K562 (cell line): Measurements from ENCODE around the gene GP1BB. TPM values are rescaled to one million over a fixed set of nuclear protein-coding genes. Genes with fewer than 3 reads are reported as not detected.

Source experiments
- EP400 ChIP-seq: fragments of 450-650 bp; IDR thresholded peaks from 2 replicates; pipeline ENCODE4 v1.6.1; 2017; ENCODE audit warnings: antibody characterized with exemption, mild to moderate bottlenecking, moderate library complexity
- HNRNPL ChIP-seq: fragments of 200-400 bp; formaldehyde crosslinking; IDR thresholded peaks from 2 replicates; pipeline ENCODE4 v1.6.1; 2017; ENCODE audit warnings: low read depth, mild to moderate bottlenecking, low read length
- L3MBTL2 ChIP-seq: fragments of 450-650 bp; IDR thresholded peaks from 2 replicates; pipeline ENCODE4 v1.6.1; 2016; ENCODE audit warnings: mild to moderate bottlenecking, moderate library complexity
- MBD2 ChIP-seq: sonication (generic); IDR thresholded peaks from 2 replicates; pipeline ENCODE4 v1.6.1; 2016; ENCODE audit warnings: low read depth, borderline replicate concordance
- RBM14 ChIP-seq: fragments of 200-400 bp; formaldehyde crosslinking; IDR thresholded peaks from 2 replicates; pipeline ENCODE4 v1.6.1; 2018; ENCODE audit warnings: low read depth, mild to moderate bottlenecking, low read length, moderate library complexity, borderline replicate concordance; ENCODE audit not compliant: insufficient read depth
- SAP30 ChIP-seq: fragments of 200-600 bp; sonication (generic); IDR thresholded peaks from 2 replicates; pipeline ENCODE4 v1.6.1; 2012; ENCODE audit warnings: borderline replicate concordance, low read depth, mild to moderate bottlenecking, moderate library complexity, low read length, control low read depth, inconsistent platforms; ENCODE audit not compliant: insufficient read depth, poor library complexity, severe bottlenecking
- ZBTB7A ChIP-seq: IDR thresholded peaks from 2 replicates; pipeline ENCODE4 v1.6.1; 2011; ENCODE audit warnings: low read depth, mild to moderate bottlenecking, low read length, moderate library complexity, borderline replicate concordance; ENCODE audit not compliant: control insufficient read depth
- ZKSCAN3 ChIP-seq: fragments of 250-450 bp; sonication (Bioruptor Pico); IDR thresholded peaks from 2 replicates; pipeline ENCODE4 v1.4.0; 2020
- ZNF263 ChIP-seq: sonication (generic); formaldehyde crosslinking; IDR thresholded peaks from 2 replicates; pipeline ENCODE4 v1.8.0; 2022; ENCODE audit warnings: mild to moderate bottlenecking, missing genetic modification reagents, borderline replicate concordance
- ZNF3 ChIP-seq: fragments of 250-450 bp; sonication (Bioruptor Pico); IDR thresholded peaks from 2 replicates; pipeline ENCODE4 v1.5.0; 2021; ENCODE audit warnings: mild to moderate bottlenecking, moderate library complexity
- ZNF699 ChIP-seq: fragments of 250-450 bp; sonication (Bioruptor Pico); IDR thresholded peaks from 2 replicates; pipeline ENCODE4 v1.8.0; 2021; ENCODE audit warnings: mild to moderate bottlenecking, moderate library complexity; ENCODE audit not compliant: insufficient replicate concordance
- polyA plus RNA-seq, 8 experiments: library from polyadenylated mRNA; depleted of rRNA in 4 of 8; stranded (reverse) in 5 of 8; unstranded in 3 of 8; fragments of >200 nt; fragmentation: Nextera tagmentation in 2 of 8; fragmentation: Illumina TruSeq in 1 of 8; extraction: Ambion mirVana in 2 of 8; extraction: Trizol in 1 of 8; gene quantifications; 2 replicates each; pipeline versions ENCODE4 v1.2.1 to v1.2.3, GENCODE V29; 2011 to 2014; ENCODE audit warnings: inconsistent platforms in 1 of 8, missing spikeins in 1 of 8
- total RNA-seq, 7 experiments: library from RNA; depleted of rRNA in 6 of 7; stranded (reverse); fragments of >200 nt in 6 of 7; fragmentation: Illumina TruSeq in 2 of 7; extraction: Trizol in 2 of 7; gene quantifications; 2 replicates each; pipeline versions ENCODE4 v1.2.1 to v1.2.3, GENCODE V29; 2011 to 2021; ENCODE audit warnings: low replicate concordance in 1 of 7
- TF ChIP-seq, protein P1 (sequence below): sonication (generic); formaldehyde crosslinking; IDR thresholded peaks from 2 replicates; pipeline ENCODE4 v1.8.1; 2023; ENCODE audit warnings: mild to moderate bottlenecking, missing genetic modification reagents, moderate library complexity
- TF ChIP-seq, protein P2 (sequence below), 2 experiments: fragments of 200-800 bp in 1 of 2; sonication (Bioruptor generic) in 1 of 2; sonication (generic) in 1 of 2; formaldehyde crosslinking in 1 of 2; IDR thresholded peaks in 1 of 2; conservative IDR thresholded peaks in 1 of 2; 2 replicates each; pipeline versions ENCODE4 v1.5.0 to v1.6.1; 2016 to 2020; ENCODE audit warnings: missing compliant biosample characterization in 1 of 2, missing genetic modification characterization in 1 of 2, missing genetic modification reagents in 1 of 2
- TF ChIP-seq, protein P3 (sequence below): fragments of 450-650 bp; formaldehyde crosslinking; IDR thresholded peaks from 2 replicates; pipeline ENCODE4 v1.4.0; 2020; ENCODE audit warnings: mild to moderate bottlenecking, moderate library complexity
- TF ChIP-seq, protein P4 (sequence below): fragments of 450-650 bp; formaldehyde crosslinking; IDR thresholded peaks from 2 replicates; pipeline ENCODE4 v1.4.0; 2022; ENCODE audit warnings: missing genetic modification characterization

Gene GP1BB
- total and polyA plus RNA-seq, 9 of the 15 experiments (the other 6 are each of a cell fraction or from before 2014, with no cell fraction given): 0.69 to 162 (median 2.8) TPM

DNA sequence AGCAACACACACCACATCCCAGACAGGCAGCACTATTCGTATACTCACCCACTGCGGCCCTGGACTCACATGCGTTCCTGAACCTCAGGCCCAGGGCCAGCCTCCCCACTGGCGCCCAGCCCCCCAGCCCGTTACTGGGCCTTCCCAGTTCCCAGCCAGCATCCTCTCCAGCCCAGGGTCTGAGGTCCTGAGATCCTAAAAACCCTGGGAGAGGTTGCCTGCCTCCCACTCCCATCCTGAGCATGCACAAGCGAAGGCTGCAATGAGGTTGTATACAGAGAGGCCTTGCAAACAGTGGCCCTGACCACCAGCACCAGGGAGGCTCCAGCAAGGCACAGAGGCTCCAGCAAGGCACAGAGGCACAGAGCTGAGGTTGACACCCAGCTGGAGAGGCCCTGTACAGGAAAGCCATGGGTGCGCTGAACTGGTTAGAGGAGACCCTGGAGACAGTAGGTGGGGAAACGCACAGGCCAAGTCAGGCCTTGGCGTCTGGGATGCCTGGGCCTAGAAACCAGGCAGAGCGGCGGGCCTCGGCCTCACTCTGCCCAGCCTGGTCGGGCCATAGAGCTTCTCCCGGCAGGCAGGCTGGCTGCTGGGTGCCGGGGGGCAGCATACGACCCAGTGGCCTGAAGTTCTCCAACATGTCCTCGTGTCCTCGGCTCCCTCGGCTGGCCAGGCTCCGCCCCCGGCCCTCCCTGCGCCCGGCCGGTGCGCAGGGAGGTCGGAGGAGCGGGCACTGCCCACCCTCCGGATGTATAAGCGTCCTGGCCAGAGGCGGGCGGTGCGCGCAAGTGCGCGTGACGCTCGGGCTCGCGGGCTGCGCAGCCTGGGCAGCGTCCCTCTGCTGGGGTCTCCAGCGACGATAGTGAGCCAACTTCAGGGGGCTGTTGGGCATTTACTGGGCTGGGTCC, 34.9 kb downstream of the GP1BB start (continued):
- TF ChIP-seq, protein P1, sequence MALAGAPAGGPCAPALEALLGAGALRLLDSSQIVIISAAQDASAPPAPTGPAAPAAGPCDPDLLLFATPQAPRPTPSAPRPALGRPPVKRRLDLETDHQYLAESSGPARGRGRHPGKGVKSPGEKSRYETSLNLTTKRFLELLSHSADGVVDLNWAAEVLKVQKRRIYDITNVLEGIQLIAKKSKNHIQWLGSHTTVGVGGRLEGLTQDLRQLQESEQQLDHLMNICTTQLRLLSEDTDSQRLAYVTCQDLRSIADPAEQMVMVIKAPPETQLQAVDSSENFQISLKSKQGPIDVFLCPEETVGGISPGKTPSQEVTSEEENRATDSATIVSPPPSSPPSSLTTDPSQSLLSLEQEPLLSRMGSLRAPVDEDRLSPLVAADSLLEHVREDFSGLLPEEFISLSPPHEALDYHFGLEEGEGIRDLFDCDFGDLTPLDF: peak; percentile 56; the same call in 1 of the 2 replicates
- TF ChIP-seq ZNF3 (no peak), ZKSCAN3 (CRISPR knock-in tag) (no peak), SAP30 (no peak), L3MBTL2 (no peak), EP400 (no peak), ZNF699 (peak; percentile 21), RBM14 (peak; percentile 96; the same call in 1 of the 2 replicates), HNRNPL (peak; percentile 98), ZBTB7A (peak; percentile 13; the same call in 1 of the 2 replicates), ZNF263 (no peak), MBD2 (0 out of 2 replicates have a peak, but pooled peaks have one; percentile 15)
- TF ChIP-seq, protein P2, sequence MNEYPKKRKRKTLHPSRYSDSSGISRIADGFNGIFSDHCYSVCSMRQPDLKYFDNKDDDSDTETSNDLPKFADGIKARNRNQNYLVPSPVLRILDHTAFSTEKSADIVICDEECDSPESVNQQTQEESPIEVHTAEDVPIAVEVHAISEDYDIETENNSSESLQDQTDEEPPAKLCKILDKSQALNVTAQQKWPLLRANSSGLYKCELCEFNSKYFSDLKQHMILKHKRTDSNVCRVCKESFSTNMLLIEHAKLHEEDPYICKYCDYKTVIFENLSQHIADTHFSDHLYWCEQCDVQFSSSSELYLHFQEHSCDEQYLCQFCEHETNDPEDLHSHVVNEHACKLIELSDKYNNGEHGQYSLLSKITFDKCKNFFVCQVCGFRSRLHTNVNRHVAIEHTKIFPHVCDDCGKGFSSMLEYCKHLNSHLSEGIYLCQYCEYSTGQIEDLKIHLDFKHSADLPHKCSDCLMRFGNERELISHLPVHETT (CRISPR knock-in tag; conservative IDR thresholded peaks at IDR 0.05 in 1 of 2, IDR thresholded peaks at IDR 0.05 in 1 of 2): 0 out of 4 replicates have a peak, but pooled peaks of 1 of the 2 experiments have one; percentile 4
- TF ChIP-seq, protein P3, sequence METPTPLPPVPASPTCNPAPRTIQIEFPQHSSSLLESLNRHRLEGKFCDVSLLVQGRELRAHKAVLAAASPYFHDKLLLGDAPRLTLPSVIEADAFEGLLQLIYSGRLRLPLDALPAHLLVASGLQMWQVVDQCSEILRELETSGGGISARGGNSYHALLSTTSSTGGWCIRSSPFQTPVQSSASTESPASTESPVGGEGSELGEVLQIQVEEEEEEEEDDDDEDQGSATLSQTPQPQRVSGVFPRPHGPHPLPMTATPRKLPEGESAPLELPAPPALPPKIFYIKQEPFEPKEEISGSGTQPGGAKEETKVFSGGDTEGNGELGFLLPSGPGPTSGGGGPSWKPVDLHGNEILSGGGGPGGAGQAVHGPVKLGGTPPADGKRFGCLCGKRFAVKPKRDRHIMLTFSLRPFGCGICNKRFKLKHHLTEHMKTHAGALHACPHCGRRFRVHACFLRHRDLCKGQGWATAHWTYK (CRISPR knock-in tag): no peak
- TF ChIP-seq, protein P4, sequence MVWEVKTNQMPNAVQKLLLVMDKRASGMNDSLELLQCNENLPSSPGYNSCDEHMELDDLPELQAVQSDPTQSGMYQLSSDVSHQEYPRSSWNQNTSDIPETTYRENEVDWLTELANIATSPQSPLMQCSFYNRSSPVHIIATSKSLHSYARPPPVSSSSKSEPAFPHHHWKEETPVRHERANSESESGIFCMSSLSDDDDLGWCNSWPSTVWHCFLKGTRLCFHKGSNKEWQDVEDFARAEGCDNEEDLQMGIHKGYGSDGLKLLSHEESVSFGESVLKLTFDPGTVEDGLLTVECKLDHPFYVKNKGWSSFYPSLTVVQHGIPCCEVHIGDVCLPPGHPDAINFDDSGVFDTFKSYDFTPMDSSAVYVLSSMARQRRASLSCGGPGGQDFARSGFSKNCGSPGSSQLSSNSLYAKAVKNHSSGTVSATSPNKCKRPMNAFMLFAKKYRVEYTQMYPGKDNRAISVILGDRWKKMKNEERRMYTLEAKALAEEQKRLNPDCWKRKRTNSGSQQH (CRISPR knock-in tag): peak; percentile 3; the same call in 1 of the 2 replicates
